GM19240 (cell line): ENCODE measurements around the gene MON2.
"Not testable (repeated sequence)": the region's sequence is repeated elsewhere in the genome, so short reads cannot be mapped to it uniquely, and the experiment has no call there.

ENCODE experiments used
- DNase-seq: peaks from one replicate; pipeline ENCODE4 v3.0.0; 2011; ENCODE audit warnings: low spot score; ENCODE audit not compliant: insufficient read length

MON2 gene

DNA sequence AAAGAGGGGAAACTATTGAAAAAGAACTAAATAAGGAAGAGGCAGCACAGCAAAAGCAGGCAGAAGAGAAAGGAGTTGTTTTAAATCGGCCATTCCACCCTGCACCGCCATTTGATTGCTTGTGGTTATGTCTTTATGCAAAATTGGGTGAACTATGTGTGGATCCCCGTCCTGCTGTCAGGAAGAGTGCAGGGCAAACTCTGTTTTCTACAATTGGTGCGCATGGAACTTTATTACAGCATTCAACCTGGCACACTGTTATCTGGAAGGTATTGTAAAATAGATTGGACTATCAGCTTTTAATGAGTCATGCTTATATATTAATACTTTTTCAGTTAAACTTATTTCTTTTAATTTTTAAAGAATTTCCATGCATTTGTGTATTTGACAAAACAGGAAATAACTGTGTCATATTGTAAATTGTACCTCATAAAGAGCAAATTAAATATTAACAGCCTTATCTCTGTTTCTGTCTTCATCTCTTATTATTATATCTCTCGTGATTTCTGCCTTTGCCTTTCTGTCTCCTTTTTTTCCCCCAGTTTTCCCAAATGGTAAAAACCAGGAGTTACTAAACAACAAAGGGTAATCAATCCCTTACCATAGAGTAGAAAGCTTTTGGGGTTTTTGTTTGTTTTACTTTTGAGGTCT lies 86.4 kb downstream of the MON2 start:
- no peak for DNase-seq

DNA sequence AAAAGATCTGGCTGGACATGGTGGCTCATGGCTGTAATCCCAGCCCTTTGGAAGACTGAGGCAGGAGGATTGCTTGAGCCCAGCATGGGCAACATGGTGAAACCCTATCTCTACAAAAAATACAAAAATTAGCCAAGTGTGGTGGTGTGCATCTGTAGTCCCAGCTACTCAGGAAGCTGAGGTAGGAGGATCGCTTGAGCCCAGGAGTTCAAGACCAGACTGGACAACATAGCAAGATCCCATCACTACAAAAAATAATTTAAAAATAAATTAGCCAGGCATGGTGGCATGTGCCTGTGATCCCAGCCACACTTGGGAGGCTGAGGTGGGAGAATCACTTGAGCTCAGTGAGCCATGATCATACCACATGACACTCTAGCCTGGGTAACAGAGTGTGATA lies 92.7 kb downstream of the MON2 start:
- DNase-seq, result not testable (repeated sequence)

DNA sequence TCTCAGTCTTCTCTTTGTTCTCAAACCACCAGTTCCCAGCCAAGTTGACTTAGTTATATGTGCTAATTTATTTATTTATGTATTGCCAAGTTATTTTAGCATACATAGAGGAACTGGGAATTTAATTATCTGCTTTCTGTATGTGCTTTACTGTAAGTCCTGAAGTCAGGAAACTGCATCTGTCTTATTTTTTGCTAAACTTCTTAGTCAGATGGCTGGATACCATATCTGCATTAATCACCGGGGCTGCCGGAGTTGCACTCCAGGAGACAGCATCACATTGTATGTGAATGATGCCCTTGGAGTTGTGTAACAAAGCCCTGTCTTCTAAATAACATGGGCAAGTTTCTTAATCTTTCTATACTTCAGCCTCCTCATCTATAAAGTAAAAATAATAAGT lies 96.2 kb downstream of the MON2 start:
- no peak for DNase-seq

DNA sequence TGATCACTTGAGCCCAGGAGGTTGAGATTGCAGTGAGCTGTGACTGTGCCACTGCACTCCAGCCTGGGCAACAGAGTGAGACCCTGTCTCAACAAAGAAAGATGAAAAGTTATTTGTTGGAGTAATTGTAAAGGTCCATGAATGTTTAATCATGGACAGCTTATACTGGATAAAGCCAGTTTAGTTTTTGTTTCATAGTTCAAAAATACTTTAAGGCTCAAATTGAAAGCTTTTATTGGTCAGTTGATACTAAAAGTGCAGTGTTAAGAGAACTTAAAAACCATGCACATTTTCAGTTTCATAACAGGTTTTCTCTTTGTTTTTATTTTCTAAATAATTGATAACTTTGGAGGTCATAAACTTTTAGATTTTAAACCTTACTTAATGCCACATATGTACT lies 108.4 kb downstream of the MON2 start:
- no peak for DNase-seq

DNA sequence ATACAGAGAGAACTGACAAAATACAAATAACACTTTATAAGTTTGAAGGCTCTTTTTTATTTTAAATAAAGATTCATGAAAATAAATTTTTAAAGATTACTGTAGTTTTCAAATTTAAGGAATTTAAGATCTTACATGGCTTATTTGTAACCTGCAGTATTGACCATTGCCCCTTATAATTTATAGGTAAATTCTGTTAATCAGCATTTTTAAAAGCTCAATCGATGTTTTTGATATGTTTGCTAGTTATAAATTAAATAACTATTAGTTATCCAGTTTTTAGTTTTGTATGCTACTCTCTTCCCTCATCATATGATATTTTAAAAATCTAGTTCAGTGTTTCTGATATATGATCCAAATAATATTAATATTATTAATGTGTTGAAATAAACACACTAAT lies 109.9 kb downstream of the MON2 start:
- DNase-seq, result no peak

DNA sequence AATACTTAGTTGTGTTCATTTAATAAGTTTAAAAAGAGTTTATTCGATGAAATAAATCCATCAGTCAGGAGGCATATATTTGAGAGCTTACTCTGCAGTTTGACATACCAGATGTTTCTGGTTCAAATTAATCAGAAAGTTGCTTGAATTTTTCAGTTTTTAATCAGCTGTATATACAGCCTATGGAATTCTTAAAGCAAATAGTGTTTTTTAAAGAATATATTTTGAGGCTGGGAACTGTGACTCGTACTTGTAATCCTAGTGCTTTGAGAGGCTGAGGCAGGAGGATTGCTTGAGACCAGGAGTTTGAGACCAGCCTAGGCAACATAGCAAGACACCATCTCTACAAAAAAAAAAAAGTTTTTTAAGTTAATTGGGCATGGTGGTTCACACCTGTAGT lies 112.1 kb downstream of the MON2 start:
- no peak for DNase-seq

DNA sequence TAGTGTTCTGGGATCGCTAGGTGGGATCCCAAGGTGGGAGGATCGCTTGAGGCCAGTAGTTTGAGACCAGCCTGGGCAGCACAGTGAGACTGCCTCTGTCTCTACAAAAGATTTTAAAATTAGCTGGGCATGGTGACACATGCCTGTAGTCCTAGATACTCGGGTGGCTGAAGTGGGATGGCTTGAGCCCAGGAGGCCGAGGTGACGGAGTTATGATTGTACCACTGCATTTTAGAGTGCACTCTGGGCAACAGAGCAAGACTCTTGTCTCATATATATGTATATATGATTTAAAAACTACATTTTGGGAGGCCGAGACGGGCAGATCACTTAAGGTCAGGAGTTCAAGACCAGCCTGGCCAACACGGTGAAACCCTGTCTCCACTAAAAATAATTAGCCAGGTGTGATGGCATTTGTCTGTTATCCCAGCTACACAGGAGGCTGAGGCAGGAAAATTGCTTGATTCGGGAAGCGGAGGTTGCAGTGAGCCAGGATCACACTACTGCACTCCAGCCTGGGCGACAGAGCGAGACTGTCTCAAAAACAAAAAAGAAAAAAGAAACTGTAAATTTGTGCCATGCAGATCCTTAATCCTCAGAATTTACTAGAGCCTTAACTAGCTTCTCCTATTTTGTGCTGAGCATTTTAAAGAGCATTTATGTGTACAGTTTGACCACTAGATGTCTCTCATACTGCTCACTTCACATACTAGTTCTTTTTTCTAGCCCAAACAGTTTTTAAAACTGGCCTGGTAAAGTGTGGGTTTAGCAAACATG lies 114.8 kb downstream of the MON2 start:
- DNase-seq, result no peak

DNA sequence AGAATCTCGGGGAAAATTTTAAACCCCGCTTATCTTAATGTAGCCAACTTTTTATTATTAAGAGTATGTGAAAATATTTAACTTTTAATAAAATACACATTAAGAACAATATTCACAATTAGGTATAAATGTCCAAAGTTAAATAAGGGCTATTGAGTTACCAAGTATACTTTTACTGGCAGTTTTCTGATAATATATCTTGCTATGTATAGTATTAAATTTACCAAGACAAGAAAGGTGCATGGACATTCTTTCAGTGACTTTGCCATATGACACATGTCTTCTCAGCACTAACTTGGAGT lies 115.4 kb downstream of the MON2 start:
- DNase-seq, result no peak

DNA sequence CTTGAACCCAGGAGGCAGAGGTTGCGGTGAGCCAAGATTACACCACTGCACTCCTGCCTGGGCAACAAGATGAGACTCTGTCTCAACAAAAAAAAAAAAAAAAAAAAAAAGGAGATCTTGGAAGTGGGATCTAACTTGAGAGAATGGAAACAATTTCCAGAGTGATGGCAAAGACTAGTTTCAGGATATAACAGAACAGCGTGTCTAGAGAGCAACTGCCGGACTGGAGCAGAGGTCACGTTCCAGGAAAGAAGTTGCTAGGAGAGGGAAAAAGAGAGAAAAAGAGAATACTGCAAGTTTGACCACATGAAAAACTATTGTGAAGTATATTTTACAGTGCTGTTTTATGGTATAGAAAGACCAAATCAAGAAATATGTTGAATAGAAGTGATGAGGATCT lies 118.0 kb downstream of the MON2 start:
- DNase-seq, result no peak

DNA sequence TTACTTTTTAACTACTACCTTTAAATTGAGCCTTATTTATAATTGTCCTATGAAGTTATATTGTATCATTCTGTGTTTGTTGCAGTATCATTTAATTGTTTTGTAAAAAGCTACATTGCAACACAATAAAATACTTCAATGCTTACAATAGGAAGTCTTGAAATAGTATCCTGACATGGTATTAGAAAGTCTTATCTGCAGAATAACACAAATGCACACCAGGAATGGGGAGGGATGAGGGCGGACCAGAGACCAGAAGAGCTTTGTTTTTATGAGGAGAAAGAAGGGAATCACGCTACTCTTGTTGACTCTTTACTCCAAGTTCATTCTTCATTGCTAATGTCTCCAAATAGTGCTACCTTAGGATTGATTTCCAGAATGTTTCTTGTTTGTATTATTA lies 120.2 kb downstream of the MON2 start:
- DNase-seq, result no peak

DNA sequence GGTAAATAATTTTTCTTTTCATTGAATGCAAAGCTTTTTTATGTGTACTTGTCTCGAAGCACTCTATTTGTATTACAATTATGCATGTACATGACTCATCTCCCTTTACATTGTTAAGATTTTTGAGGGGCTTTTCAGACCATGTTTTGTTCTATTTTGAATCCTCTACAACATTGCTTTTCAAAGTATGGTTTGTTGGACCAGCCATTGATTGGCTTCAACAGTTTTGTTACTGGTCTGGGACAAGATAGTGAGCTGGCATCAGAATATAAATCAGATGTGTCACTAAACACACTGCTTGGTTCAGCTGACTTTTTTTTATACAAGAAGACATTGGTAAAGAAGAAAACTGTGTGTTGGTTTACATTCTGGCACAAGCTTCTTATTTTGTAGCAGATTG lies 122.3 kb downstream of the MON2 start:
- DNase-seq, result no peak

DNA sequence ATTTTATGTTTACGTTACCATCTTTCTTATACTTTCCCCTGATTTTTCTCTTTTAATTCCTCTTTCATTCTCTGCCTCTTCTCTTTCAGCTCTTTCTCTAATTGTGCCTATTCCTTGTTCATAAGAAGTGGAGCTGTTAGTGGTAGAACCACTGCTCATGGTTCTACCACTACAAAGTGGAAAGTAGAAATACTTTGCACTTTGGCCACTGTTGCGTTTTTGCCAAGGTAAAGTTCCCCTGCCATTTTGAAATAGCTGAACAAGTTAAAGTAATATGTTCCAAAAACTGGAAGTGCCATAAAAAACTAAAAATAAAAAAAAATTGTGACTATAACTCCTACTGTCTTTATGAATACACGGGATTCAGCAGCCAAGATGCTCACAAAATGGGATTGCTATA lies 130.6 kb downstream of the MON2 start:
- no peak for DNase-seq

DNA sequence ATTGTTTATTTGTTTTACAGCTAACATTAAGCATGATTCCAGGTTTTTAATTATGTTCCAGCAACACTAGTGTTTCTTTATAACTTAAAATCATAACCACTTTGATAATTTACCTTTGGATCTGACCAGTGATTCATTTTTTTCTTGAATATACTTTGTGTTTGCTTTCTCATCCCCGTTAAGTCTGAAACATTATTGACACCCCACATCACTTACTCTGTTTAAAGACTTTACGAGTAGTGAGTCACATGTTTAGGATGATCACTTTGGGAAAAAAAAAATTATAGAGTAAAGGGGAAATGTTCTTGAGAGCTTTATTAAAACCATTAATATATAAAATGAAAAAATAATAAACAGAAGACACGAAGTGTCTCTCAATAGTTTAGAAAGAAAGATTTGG lies 132.2 kb downstream of the MON2 start:
- DNase-seq, result no peak

DNA sequence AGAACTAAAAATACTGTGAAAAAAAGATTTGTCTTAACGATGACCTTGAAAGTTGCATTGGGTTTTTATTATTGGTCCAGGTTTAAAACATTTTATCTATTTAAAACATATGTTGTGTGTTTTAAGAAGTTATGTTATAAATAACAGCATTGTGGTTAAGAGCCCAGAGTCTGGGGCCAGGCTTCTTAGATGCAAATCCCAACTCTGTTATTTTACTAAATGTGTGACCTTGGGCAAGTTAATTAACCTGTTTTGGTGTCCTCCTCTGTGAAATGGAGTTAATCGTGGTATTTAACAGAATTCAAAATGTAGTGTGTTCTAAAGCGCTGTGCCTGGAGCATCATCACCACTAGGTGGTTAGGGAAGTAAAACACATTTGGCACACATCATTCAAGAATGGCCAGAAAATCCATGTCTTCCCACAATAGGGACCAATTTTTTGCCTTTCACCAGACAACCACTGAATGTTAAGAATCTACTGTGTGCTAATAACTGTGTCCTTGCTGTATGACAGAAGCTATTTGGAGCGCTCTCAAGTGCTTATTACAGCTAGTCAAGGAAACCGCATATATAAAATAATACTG lies 133.3 kb downstream of the MON2 start:
- DNase-seq, result no peak

DNA sequence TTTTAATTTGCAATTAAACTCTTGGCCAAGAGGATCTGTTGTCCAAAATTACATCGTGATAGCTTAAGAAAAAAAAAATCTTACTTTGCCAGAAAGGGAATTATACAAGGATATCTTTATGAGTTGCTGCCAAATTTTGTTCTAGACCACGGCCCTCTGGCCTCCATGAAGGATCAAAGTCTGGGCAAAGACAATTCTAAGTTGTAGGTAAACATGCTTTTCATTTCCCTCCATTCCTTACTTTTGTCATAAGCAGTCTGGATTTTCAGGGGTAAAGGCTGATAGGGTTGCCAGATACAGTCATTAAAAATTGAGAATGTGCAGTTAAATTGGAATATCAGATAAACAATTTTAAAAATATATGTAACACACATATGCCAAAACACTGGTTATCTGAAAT lies 135.1 kb downstream of the MON2 start:
- no peak for DNase-seq

DNA sequence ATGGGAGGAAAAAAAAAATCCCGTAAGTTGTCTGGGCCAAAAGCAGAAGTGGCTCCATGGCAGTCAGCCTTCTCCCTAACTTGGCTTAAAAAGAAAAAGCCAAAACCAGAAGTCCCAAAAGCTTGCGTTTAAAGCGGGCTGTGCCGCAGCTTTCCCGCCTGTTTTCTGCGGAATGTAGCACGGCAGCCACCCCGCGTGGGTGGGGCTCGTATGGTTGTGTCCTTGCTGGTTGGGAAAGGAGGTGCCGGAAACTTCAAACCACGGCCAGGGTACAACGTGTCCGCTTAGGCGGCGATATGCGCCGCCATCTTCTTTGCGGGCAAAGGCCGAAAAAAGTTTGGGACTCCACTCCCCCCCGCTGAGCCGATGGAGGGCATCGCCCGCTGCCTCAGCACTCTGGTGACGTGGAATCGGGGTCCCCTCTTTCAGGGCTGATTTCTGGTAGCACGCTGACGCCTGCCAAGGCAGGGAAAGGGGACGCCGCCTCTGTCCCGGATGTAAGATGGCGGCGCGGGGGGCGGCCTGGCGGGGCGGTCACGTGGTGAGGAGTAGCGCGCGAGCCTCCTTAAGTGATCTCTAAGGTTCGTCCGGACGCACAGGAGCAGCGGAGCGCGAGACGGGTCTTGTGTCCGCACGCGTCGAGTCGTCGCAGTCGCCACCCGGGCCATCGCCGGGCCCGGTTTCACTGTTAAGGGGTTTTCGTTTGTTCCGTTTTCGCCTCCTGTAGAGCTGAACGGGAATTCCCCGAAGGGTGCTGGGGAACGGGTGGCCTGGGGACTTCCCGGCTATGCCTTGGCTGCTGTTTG lies 135.8 kb downstream of the MON2 start:
- peak; percentile 30 for DNase-seq

DNA sequence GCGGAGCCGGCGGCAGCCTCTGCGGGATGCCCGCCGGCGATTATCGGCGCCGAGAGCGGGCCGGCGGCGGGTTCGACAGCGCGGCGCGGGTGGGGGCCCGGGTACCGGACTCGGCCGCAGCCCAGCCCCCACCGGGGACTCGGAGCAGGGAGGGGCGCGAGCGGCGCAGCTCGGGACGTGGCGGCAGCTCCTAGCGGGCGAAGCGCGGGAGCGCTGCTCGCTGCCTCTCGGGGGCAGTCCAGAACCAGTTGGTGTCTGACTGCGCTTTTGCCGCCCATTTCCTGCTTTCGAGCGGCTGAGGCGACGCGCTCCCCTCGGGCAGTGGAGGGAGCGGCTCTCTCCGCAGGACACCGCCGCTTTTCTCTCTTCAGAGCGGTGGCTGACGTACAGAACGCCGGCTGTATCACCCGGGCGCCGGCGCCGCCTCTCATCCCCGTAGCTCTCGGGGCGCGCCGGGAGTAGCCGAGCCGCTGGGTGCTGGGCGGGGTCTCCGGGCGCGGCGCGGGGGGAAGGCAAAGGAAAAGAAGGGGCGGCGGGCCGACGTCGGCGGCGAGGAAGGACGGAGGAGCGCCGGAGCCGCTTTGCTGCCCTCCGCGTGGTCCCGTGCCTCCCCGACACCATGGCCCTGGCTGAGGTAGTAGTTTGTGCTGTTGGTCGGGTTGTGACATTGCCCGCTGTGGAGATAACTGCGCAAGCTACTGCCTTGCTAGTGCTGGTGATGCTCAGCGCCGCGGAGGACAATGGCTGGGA lies 136.6 kb downstream of the MON2 start:
- DNase-seq, result peak; percentile 5

DNA sequence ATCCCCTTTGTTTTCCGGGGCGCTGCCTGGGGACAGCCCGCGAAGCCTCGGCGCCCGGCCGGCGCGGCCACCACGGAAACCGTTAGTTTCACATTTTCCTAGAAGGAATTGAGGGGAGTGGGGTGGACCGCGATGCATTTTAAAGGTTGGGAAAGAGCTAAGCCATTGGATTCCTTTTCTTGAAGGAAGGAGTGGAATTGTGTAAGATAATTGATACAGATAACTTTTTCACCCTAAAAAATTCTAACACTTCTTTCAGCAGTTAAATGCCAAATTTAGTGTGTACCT lies 137.1 kb downstream of the MON2 start:
- DNase-seq, result no peak

DNA sequence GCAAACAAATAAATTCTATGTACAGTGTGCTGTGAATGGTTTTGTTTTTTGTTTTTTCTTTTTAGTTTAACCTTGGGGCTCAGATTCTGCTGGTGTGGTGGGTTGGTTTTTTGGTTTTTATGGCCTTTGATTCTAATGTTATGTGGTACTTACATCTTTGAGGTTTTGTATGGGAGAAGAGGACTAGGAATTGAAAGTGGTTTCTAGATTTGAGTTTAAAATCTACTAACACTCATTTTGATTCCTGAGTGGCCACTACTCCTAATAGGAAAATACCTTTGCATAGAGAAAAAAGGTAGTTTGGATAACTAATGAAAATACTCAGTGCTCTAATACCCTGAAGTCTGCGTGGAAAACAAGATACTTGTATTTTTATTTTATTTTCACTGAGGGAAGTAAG lies 137.7 kb downstream of the MON2 start:
- no peak for DNase-seq

DNA sequence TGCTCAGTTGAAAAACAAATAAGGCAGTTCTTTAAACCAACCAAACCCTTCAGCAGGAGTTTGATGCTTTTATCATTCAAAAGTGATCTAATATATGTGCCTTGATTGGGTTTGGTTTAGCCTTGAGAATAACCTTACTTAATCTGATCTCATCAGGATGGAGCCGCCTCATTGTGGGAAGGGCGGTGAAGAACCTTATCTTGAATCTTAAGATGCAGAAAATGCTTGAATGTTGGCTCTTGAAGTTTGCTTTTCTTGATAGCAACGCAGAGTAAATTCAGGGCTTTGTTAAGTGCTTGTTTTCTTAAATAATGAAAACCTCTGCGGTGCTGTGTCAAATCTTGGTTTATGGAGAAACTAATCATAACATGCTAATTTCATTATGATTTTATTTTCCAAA lies 138.2 kb downstream of the MON2 start:
- no peak for DNase-seq

DNA sequence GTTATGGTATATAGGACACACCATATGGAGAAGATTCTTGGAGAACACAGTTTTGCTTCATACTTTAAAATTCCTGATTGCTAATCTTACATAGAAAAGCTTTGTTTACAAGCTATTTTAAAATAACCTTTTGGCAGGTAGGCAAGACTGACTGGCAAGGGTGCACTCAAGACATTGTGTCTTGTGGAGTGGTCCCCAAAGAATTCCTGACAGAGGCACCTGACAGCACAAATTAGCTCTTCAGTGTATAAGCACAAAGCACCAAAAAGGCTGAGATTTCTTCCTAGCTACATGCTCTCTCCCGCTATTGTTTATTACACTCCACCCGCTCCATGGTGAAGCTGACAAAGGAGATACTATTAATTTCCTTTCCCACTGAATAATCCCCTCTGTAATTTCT lies 139.4 kb downstream of the MON2 start:
- DNase-seq, result no peak

DNA sequence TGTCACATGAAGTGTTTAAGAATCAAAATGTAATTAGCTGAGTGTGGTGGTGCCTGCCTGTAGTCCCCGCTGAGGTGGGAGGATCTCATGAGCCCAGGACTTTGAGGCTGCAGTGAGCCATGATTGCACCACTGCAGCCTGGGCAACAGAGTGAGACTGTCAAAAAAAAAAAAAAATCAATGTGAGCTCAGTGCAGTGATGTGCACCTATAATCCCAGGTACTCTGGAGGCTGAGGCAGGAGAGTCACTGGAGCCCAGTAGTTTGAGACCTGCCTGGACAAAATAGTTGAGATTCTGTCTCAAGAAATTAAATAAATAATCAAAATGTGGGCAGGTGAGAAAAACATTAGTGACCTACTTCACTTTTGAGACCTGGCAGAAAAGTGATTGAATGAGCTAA lies 140.0 kb downstream of the MON2 start:
- no peak for DNase-seq
